NAMALWA (cell line): Measurements from ENCODE around the gene HTR3A.

Experiments
- DNase-seq: peaks from one replicate; pipeline ENCODE4 v3.0.0-alpha.2; 2015; ENCODE audit warnings: low spot score

The HTR3A gene

GRCh38 chr11:114019046-114019445, 44.1 kb downstream of the HTR3A start:
- DNase-seq = no peak

- DNase-seq = no peak
Measured at GRCh38 chr11:114019574-114019973, 44.7 kb downstream of the HTR3A start.

- DNase-seq = no peak
Measured at GRCh38 chr11:114025329-114025907, 50.5 kb downstream of the HTR3A start.

- DNase-seq = peak; percentile 50
Measured at GRCh38 chr11:114026355-114026754, 51.4 kb downstream of the HTR3A start.

- DNase-seq = no peak
Measured at GRCh38 chr11:114027391-114027790, 52.5 kb downstream of the HTR3A start.

- DNase-seq = no peak
Measured at GRCh38 chr11:114027926-114028325, 53.0 kb downstream of the HTR3A start.

GRCh38 chr11:114031246-114031966, 56.5 kb downstream of the HTR3A start:
- no peak for DNase-seq

- DNase-seq = no peak
Measured at GRCh38 chr11:114031967-114032320, 57.0 kb downstream of the HTR3A start.

- no peak for DNase-seq
Measured at GRCh38 chr11:114033066-114033465, 58.2 kb downstream of the HTR3A start.

GRCh38 chr11:114033572-114033971, 58.7 kb downstream of the HTR3A start:
- DNase-seq = no peak

GRCh38 chr11:114034956-114035355, 60.0 kb downstream of the HTR3A start:
- no peak for DNase-seq

- DNase-seq = no peak
Measured at GRCh38 chr11:114036147-114036811, 61.4 kb downstream of the HTR3A start.

- DNase-seq = no peak
Measured at GRCh38 chr11:114036958-114037357, 62.0 kb downstream of the HTR3A start.

- no peak for DNase-seq
Measured at GRCh38 chr11:114039551-114039950, 64.6 kb downstream of the HTR3A start.
